Colonic mucosa (tissue), 4 donors: ENCODE results near the gene GALNS. TPM values are rescaled to one million over a fixed set of nuclear protein-coding genes. Genes with fewer than 3 reads are reported as not detected.
"Not testable (repeated sequence)": the region's sequence is repeated elsewhere in the genome, so short reads cannot be mapped to it uniquely, and the experiment has no call there.

Experiments used
- DNase-seq: peaks from one replicate; pipeline ENCODE4 v3.0.0-alpha.2; 2020
- H3K27ac ChIP-seq: fragments of 200-600 bp; one replicate; pipeline ENCODE4 v1.8.0; 2021
- H3K27me3 ChIP-seq: fragments of 200-600 bp; one replicate; pipeline ENCODE4 v1.8.0; 2021
- H3K36me3 ChIP-seq: fragments of 200-600 bp; one replicate; pipeline ENCODE4 v1.8.0; 2021
- H3K4me1 ChIP-seq: fragments of 200-600 bp; one replicate; pipeline ENCODE4 v1.8.0; 2021; ENCODE audit warnings: mild to moderate bottlenecking
- H3K4me3 ChIP-seq: fragments of 200-600 bp; one replicate; pipeline ENCODE4 v1.8.0; 2021
- H3K9ac ChIP-seq, 2 donors: one replicate each; pipeline ENCODE4 v1.7.0; 2013; ENCODE audit warnings: control low read depth in 2 of 2, low read depth in 2 of 2, low read length in 2 of 2
- H3K9me3 ChIP-seq: fragments of 200-600 bp; one replicate; pipeline ENCODE4 v1.8.0; 2021
- intact Hi-C: fragments of 100-400 bp; cut with DNase I; formaldehyde crosslinking; loops from one replicate; pipeline ENCODE4 v1.14.1; 2022
- total RNA-seq, 2 donors: library from RNA; stranded (reverse); fragmentation: NEBNext Ultra II Directional in 1 of 2; extraction: Animal tissue kit (Norgen Biotek cat#: 25700) in 1 of 2; gene quantifications; one replicate each; pipeline ENCODE4 v1.2.1, GENCODE V29; 2021
- TF ChIP-seq, protein P1 (sequence below): fragments of 200-600 bp; IDR thresholded peaks from one replicate; pipeline ENCODE4 v1.8.0; 2022; ENCODE audit warnings: antibody characterized with exemption, mild to moderate bottlenecking
- donor health status: healthy.
- donor health status: DM: no; HTN: no; CAD: no.
- donor health status: DM: no; HTN: no; CAD: no.

The GALNS gene
- total RNA-seq, 2 donors from 2014 or later = 22.8 to 44.5 TPM

DNA sequence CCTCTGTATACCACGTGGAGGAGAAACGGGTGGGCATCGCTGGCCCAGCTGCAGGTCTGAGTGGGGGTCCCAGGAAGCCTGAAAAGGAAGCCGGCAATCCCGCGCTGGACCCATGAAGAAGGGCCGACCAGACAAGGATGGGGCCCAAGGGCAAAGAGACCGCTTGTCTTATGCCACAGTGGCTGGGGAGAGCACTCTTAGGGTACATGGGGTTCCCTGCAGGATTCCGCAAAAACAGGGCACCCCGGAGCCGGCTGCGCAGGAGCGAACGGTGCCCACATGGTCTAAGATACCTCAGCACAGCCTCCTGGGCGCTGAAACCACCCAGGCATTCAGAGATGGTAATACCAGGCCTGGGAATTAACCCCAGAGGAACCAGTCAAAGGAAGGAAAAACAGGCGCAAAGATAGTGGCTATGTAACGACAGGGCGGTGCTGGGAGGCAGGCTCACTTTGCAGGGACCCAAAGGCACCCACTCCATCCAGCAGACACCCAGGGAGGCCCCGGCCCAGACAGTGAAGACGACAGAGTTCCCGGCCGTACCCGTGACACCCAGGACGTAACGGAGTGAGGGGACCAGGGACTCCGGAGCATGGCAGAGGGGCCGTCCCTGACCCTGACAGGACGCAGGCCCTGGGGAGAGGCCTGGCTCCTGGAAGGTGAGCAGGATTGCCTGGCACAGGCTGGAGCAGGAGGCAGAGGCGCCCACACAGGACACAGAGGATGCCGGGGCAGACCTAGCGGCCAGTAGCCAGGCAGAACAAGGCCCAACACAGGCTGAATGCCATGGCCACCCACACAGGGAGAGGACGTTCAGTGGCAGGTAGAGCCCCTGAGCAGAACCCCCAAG, 82.0 kb downstream of the GALNS start:
- no peak overlapping the region for H3K4me3 ChIP-seq
- TF ChIP-seq, protein P1, sequence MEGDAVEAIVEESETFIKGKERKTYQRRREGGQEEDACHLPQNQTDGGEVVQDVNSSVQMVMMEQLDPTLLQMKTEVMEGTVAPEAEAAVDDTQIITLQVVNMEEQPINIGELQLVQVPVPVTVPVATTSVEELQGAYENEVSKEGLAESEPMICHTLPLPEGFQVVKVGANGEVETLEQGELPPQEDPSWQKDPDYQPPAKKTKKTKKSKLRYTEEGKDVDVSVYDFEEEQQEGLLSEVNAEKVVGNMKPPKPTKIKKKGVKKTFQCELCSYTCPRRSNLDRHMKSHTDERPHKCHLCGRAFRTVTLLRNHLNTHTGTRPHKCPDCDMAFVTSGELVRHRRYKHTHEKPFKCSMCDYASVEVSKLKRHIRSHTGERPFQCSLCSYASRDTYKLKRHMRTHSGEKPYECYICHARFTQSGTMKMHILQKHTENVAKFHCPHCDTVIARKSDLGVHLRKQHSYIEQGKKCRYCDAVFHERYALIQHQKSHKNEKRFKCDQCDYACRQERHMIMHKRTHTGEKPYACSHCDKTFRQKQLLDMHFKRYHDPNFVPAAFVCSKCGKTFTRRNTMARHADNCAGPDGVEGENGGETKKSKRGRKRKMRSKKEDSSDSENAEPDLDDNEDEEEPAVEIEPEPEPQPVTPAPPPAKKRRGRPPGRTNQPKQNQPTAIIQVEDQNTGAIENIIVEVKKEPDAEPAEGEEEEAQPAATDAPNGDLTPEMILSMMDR = no peak
- no peak for DNase-seq
- no peaks in the 10 kb centered on the region for H3K27me3 ChIP-seq
- no peak overlapping the region for H3K9ac ChIP-seq
- H3K27ac ChIP-seq = no peak overlapping the region
- intact Hi-C loops = no loop called here
- H3K9me3 ChIP-seq = no peaks in the 10 kb centered on the region
- peaks cover 18% of the 10 kb centered on the region for H3K4me1 ChIP-seq
- H3K36me3 ChIP-seq = no peaks in the 10 kb centered on the region

DNA sequence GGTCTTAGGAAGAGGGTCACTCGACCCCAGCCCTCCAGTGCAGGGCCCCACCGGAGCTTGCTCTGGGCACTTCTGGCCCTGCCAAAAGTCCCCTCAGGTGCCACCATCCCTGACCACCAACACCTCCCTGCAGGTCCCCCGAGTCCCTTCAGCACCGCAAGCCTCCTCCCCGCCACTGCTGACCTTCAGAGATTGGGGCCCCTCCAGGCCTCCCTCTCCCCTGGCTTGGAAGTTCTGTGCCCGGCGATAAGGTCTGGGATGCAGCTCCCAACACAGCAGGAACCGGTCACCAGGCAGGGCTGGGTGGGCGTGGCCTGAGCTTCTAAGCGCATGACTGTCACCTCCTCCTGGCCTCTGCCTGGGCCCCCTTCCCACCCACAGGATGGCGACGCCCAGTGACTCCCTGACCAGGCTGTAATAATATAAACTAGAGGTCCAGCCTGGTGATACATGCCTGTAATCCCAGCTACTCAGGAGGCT, 82.9 kb downstream of the GALNS start:
- Histone ChIP-seq H3K36me3 (no peaks in the 10 kb centered on the region), H3K27me3 (no peaks in the 10 kb centered on the region), H3K9me3 (no peaks in the 10 kb centered on the region), H3K4me1 (peaks cover 27% of the 10 kb centered on the region), H3K27ac (peak overlapping the region; percentile 57), H3K9ac (no peak overlapping the region), H3K4me3 (no peak overlapping the region)
- TF ChIP-seq, protein P1 = no peak
- peak; percentile 63 for DNase-seq
- intact Hi-C loops = no loop called here

DNA sequence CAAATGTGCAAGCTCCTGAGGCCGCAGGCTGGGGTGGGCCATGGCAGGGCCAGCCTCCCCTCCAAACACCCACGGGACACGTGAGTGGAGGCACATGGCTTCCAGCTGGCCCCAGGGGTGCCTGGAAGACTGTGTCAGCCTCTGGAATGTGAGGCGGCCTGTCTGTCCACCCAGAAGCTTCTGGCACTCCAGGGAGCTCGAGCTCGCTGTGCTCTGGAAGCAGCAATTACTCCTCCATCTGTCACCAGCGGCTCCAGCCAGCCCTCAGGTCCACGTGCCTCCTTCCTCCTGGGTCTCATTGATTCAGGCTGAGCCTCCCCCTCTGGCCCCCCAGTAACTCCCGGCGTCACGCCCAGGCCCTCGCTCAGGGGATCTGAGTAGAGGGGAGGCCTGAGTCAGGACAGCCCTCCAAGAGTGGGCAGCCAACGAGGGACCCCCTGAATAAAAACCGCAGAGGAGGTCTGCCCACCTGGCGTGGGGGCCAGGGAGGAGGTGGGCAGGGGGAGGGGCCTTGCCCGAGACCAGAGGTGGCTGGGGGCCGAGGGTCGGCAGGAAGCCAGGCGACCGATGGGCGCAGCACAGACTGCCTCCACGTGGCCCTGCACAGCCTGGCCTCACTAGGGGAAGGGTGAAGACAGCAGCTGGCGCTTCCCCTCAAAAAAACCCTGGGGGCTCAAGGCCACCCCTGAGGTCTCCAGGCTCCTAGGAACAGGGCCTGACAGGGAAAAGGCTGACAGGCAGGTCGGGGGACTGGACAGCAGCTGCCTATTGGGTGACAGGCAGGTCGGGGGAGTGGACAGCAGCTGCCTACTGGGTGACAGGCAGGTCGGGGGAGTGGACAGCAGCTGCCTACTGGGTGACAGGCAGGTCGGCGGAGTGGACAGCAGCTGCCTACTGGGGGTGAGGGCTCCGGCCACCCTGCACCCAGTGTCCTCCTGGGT, 83.6 kb downstream of the GALNS start:
- TF ChIP-seq, protein P1 = no peak
- H3K4me3 ChIP-seq = no peak overlapping the region
- H3K9ac ChIP-seq = no peak overlapping the region
- no peak for DNase-seq
- H3K4me1 ChIP-seq = peaks cover 34% of the 10 kb centered on the region
- intact Hi-C loops = no loop called here
- H3K36me3 ChIP-seq = no peaks in the 10 kb centered on the region
- peak overlapping the region; percentile 57 for H3K27ac ChIP-seq
- H3K27me3 ChIP-seq = no peaks in the 10 kb centered on the region
- no peaks in the 10 kb centered on the region for H3K9me3 ChIP-seq

DNA sequence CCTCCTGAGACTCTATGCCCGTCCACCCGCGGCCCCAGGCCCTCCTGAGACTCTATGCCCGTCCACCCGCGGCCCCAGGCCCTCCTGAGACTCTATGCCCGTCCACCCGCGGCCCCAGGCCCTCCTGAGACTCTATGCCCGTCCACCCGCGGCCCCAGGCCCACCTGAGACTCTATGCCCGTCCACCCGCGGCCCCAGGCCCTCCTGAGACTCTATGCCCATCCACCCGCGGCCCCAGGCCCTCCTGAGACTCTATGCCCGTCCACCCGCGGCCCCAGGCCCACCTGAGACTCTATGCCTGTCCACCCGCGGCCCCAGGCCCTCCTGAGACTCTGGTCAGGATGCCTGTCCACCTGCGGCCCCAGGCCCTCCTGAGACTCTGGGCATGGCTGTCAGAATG, 85.0 kb downstream of the GALNS start:
- H3K27me3 ChIP-seq, H3K36me3 ChIP-seq, H3K9me3 ChIP-seq, DNase-seq, H3K9ac ChIP-seq, intact Hi-C loops, H3K4me3 ChIP-seq: not testable (repeated sequence)
- Histone ChIP-seq H3K4me1 (peaks cover 38% of the 10 kb centered on the region), H3K27ac (peak overlapping the region; percentile 57)

DNA sequence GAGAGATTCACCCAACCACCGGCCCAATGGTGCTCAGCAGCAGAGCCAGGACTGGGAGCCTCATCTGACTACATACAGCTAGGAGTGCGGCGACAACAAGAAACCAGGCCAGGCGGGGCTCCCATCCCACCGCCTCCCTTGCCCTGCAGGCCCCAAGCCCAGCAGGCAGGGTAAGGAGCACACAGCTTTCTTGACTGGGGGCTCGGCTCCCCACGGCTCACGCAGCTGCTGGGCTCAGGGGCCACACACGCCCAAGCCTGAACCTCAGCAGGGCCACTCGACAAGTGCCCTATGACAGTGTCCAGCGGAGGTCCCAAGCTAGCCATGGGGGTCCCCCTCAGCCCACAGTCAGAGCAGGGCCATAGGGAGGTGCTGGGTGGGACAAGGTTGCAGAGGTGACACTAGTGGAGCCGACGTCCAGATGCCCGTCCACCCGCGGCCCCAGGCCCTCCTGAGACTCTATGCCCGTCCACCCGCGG, 85.4 kb downstream of the GALNS start:
- peak overlapping the region; percentile 38 to 51 for H3K9ac ChIP-seq
- peaks cover 38% of the 10 kb centered on the region for H3K4me1 ChIP-seq
- intact Hi-C loops = no loop called here

More for the DNA sequence above, 85.4 kb downstream of the GALNS start:
- H3K27me3 ChIP-seq = no peaks in the 10 kb centered on the region
- peak overlapping the region; percentile 77 for H3K27ac ChIP-seq
- no peaks in the 10 kb centered on the region for H3K36me3 ChIP-seq
- TF ChIP-seq, protein P1 = no peak
- H3K4me3 ChIP-seq = peak overlapping the region; percentile 8
- no peaks in the 10 kb centered on the region for H3K9me3 ChIP-seq
- no peak for DNase-seq
